ENCODE results near the gene INSRR.

INSRR gene

DNA sequence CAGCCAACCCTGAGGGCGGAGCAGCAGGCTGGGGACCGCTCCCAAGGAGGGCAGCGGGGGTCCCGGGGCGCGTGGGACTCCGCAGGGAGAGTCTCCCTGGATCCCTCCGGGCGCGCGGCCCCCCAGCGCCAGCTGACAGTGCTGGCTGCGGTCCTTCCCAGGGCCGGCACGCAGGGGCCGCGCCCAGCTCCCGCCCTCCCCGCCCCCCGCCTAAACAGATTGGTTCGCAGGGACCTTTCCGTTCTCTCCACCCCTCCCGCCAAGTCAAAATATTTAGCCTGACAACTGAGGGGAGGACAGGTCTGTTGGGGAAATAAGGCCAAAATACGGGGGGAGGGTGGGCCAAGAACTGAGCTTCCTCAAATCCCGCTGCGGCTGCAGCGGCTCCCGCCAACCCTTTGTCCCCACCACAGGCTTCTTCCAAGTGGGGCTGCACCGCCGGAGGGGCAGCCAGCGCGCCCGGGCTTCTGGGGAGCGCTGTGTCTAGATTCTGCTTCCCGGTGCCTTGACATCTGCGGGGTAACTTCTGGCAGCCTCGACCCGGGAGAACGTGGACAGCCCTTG is at the start of gene INSRR:
TSS of gene INSRR (minus strand) at position 159 of the 564 bp plus-strand sequence. CDS start 496 bp downstream, outside the sequence.
- no peak for DNase-seq

DNA sequence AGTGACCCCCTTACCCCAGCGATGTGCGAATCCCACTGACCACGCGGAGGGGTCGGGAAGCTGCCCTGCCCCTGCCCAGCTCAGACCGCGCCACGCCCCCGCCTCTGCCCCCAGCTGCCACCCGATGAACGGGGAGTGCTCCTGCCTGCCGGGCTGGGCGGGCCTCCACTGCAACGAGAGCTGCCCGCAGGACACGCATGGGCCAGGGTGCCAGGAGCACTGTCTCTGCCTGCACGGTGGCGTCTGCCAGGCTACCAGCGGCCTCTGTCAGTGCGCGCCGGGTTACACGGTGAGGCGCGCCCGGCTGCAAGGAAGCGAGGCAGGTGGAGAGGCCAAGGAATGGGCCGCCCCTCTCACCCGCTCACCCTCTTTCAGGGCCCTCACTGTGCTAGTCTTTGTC is 49.6 kb upstream of the INSRR start:
- no peak for DNase-seq

DNA sequence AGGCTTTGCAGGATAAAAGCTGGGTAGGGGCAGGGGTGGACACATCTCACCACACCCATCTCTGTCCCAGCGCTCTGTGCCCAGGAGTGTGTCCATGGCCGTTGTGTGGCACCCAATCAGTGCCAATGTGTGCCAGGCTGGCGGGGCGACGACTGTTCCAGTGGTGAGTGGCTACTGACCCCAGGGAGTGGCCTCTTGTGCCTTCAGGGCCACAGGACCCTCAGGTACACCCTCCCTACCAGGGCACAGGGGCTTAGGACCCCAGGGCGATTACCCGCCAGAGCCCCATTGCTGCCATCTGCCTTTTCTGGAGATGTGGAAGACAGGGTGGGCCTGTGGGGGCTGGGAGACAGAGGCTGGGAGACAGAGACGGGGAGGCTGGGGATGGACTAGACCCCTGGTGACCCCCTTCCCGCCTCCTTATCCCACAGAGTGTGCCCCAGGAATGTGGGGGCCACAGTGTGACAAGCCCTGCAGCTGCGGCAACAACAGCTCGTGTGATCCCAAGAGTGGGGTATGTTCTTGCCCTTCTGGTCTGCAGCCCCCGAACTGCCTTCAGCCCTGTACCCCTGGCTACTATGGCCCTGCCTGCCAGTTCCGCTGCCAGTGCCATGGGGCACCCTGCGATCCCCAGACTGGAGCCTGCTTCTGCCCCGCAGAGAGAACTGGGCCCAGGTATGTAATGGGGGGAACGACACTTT is 47.4 kb upstream of the INSRR start:
- DNase-seq, result no peak

DNA sequence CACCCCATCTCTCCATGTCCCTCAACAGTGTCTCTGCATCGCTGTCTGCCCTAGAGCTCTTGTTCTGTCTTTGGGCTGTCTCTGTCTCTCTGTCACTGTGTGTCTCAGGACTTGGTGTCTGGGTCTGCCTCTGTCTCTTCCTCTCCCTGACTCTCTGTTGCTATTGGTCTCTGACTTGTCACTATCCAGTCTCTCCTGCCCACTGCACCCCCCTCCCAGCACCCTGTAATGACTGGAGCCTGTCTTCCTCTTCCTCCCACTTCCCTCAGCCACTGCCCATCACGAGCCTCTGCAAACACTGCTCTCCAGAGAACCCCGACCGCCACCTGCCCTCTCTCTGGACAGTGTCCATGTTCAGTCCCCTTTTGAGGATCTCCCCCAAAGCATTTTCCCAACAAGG is 46.7 kb upstream of the INSRR start:
- DNase-seq, result no peak

DNA sequence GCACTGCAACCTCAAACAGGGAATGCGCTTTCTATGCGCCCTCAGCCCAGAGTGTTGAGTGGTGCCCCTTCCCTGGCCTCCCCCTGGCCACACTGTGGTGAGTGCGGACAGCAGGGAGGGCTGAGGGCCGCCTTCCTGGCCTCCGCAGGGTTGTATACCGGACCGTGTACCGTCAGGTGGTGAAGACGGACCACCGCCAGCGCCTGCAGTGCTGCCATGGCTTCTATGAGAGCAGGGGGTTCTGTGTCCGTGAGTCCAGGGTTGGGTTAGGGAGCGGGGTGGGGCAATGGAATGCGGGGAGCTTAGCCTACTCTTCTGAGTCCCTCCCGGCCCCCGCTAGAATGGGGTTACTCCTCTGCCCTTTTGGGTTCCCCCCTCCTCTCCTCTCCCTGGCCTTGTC is 46.3 kb upstream of the INSRR start:
- no peak for DNase-seq

DNA sequence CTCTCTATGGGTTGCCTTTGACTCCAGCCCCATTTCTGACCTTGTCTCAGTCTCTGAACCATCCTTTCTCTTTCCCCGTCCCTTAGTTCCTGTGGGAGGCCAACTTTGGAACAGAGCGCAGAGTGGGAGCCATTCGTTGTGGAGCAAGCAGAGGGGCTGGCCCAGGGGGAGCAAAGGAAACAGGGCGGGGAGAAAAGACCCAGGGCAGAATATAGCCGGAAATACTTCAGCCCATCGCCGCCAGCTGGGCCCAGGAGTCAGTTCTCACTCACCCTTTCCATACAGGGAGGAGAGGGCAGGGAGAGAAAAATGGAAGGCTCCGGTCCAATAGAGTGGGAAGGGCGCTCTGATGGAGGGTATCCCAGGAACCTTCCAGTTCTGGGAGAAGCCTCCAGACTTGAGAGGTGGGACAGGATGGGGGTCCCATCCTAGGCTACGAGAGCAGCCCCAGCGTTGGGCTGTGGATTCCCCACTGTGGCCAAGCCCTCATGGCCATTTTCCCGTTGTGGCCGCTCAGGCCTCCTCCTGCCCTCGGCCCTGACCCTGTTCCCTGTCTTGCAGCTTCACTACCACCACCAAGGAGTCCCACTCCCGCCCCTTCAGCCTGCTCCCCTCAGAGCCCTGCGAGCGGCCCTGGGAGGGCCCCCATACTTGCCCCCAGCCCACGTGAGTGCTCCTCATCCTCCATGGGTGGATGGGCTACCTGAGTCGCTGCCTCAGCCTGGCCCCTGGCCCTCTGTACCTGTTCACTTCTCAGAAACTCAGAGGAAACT is 45.5 kb upstream of the INSRR start:
- no peak for DNase-seq

DNA sequence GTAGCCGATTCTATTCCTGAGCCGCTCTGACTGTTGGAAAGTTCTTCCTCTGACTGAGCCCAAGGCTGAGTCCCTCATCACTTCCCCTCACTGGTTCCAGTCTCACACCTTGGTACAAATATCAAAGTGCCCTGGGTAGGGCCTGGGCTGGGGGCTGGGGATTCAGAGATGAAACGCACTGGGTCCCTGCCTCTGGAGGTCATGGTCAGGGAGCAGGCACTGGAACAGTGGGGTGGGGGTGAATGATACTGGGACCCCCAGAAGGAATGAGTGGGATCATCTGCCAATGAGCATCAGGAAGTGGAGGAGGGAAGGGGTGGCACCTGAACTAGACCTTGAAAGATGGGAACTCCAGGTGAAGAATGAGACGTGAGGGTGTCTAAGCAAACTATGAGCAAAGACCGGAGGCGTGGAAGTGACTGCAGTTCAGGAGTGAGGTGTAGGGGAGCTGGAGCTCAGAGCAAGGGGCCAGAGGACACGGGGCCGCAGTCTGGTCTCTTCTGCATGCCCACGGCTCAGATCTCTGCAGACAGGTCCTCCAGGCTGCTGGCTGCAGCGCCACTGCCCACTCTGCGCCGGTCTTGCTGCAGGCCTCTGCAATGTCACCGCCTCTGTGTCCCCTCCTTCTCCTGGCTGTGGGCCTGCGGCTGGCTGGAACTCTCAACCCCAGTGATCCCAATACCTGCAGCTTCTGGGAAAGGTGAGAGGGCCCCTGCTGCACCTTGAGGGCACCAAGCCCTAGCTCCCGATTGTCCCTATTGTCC is 44.6 kb upstream of the INSRR start:
- no peak for DNase-seq

DNA sequence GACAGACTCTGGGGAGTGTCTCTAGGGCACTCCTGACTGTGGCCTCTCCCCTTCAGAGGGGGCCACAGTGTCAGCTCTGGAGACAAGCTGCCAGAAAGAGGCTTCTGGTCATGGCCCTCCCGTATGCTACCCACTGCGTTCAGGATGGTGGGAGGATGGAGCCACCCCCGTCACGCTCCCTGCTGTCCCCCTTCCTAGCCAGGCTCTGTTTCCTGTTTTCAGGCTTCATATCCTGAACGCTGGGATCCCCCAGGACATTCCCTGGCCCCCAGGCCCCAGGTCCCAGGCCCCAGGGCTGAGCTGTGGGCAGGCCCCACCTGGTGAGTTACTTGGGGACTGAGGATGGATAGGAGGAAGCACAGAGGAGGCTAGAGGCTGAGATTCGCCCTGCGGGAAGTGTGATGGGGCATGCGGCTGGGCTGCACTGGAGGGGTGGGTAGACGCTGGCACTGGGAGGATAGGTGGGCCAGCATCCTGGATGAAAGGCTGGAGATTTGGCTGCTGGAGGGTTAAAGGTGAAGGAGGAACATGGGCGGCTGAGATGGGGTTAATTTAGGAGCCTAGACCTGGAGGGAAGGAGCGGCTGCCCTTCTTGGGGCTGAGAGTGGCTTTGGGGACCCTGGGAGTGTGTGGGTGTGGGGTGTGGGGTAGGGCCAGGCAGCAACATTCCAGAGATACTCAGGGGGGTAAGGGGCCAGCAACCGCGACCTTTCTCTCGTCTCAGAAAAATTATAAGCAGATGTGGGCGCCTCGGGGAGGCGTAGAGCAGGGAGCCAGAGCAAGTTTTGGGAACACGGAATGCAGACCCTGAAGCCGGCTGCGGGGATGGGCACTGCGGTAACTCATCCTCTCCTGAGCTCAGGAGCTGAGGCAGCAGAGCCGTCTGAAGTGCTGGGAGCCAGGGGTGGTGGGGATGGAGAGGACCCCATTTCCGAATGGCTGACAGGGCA is 43.3 kb upstream of the INSRR start:
- no peak for DNase-seq

DNA sequence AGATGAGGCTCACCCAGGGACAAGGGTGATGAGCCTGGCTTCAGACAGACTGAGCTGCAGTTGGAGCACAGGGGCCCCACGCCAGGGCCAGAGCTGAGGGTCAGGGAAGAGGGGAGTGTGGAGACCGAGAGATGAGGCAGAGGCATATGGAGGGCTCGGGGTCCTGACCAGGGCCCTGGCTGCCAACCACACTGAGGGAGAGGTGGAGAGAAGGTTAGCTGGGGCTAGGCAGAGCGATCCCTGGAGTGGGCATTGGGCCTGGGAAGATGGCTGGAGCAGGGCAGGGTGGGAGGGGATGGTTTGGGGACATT is 42.6 kb upstream of the INSRR start:
- DNase-seq, result no peak

DNA sequence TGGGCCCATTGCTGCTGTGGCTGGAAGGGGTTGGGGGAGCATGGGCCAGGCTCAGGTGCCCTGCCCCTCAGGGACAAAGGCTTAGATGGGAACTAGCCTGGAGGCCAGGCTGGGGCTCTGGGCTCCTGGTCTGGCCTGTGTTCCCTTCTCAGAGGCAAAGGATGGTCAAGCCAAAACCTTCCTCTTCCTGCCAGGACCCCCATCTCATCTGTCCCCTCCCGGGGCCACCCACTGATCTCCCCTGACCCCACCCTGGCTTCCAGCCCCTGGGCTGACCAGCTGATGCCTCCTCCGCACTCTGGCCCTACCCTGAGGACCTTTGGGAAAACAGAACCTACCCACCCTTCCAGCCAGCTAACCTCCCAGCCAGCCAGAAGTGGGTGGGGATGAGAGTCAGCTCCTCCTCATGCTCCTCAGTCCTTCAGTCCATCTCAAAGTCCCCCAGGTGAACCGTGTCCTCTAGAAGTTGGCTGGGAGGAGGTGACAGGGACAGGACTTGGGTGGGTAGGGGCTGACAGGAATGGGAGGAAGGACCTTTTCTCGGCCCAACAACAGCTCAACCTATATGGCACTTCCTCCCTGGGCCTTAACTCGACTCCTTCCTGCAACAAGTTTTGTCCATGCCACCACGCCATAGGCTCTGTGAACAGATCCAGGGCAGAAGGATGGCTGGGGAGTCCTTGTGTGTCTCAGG is 42.1 kb upstream of the INSRR start:
- DNase-seq, result no peak

DNA sequence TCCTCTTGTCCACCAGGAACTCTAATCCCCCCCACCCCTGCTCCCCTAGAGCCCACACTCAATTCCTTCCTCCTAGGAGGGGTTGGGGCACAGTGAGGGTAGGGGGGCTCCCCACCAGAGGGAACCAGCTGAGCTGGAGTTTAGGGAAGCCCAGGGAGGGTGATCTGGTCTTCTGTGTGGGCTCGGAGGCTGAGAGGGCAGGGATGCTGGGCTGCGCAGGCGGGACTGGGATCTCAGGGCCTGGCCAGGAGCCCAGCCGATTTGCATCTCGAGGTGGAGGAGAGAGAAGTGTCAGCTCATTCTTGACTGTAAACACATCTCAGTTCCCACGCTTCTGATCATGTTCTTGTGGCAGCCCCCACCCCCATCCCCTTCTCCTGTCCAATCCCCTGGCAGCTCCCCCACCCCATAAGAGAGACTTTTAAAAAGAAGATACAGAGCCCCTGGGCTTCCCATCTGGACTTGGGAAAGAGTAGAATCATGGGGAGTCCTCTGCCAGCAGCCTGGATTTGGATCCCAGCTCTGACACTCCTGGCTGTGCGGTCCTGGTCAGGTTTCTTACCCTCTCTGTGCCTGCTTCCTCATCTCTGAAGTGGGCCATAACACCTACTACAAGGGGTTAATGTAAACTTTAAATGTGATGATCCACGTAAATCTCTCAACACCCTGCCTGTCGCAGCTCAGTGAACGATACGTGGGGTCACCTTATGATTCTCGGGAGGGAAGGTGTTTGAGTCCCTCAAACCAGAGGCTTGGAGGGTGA is 41.2 kb upstream of the INSRR start:
- DNase-seq, result no peak

DNA sequence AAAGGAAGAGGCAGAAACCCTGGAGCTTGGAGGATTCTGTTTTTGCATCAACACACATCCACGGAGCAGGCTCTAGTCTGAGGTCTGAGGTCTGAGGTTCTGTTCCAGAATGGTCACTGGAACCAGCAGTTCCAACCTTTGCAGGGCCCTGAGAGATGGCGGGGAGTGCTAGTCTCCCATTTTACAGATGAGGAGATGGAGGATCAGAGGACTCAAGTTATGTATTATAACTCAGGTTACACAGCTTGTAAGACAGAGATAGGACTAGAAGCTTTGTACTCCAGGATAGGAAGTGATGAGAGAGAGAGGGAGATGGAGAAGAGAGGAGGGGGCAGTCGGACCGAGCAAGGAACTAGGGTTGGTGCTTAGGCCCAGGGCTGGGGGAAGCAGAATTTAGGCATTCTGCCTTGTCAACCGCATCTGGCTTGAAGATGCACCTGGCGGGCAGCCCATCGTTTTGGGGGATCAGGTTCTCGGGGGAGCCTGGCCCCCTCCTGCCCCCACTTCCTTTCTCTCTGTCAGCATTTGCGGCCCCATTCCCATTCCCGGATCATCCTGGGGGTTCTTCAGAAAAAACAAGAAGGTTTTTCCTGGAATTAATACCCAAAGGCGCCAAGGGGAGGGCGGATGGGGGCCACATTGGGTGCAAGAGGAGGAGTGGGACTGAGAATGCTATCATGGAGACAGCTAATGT is 40.2 kb upstream of the INSRR start:
- no peak for DNase-seq

DNA sequence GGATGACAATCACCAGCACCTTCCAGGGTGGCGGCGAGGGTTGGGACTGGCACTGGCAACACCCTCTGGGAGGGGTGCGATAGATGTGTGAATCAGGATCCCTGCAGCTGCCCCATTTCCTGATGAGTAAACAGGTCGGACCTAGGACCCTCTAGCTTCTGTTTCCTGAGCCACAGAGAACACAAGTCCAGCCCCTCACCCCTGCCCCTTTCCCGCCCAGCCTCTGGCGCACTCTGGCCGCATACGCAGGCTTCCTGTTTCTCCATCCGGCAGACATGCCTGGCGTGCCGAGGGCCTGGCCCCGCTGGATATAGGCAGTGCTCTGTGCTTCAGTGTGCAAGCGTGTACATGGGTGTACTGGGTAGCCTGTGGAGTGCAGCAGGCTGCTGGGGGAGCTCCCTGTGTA is 39.2 kb upstream of the INSRR start:
- peak; percentile 64 to 80 for DNase-seq

DNA sequence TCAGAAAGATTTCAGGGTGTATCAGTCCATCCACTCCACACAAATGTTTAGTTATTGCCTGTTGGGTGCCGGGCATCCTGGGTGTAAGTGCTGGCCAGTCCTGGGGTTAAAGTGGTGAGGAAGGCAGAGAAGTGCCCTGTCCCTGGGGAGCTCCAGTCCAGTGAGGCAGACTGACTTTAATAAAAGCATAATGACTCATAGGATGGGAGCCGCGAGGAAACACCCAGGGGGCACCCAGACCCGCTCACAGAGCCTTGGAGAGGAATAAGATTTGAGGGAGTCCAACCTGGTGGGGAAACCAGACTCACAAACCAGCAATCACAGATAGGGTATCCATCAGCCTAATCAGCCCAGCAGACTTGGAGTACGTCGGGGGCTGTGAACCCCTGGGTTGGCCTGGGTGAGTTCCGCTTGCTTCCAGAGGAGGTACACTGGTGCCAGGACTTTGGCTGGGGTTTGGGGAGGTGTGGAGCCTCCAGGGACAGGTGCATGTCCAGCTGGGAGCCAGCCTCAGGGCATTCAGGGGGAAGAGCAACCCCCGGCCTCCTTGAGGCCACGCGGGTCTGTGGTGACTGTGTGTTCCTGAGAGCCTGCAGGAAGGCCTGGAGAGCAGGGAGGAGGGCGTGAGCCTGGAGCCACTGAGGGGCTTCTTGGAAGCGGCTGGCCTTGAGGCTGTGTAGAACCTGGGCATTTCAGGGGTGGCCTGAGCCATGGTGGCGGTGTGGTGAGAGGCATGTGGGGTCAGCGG is 38.3 kb upstream of the INSRR start:
- no peak for DNase-seq

DNA sequence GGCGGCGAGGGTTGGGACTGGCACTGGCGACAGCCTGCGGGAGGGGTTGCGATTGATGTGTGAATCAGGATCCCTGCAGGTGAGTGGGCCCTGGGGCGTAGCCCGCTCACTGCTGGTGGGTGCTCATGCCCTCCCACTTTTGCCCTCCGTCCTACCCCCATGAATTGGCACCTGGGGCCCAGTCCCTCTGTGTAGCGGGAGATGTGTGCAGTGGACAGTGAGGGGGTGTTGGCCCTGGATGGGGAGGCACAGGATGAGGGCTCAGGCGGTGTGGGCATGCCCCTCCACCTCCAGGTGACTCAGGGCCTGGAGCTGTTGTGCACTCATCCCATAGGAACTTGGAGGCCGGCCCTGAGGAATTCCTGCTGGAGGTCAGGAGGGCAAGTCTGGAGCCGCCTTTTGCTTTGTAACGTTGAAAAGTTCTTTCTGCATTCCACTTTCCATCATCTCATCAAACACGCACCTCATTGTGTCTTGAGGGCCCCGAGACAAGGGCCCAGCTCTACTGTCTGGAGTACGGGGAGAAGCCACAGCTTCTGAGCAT is 37.6 kb upstream of the INSRR start:
- no peak for DNase-seq

DNA sequence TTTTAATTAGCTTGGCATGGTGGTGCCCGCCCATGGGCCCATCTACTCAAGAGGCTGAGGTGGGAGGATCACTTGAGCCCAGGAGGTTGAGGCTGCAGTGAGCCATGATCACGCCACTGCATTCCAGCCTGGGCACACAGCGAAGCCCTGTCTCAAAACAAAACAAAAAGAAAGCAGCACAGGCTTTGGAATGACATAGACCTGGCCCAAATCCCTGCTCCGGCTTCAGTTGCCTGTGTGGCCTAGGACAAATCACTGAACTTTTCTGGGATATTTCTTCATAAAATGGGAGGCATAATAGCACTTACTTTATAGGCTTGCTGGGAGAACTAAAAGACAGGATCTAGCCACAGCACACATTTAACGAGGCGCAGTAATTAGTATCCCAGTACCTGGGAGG is 37.0 kb upstream of the INSRR start:
- DNase-seq, result no peak

DNA sequence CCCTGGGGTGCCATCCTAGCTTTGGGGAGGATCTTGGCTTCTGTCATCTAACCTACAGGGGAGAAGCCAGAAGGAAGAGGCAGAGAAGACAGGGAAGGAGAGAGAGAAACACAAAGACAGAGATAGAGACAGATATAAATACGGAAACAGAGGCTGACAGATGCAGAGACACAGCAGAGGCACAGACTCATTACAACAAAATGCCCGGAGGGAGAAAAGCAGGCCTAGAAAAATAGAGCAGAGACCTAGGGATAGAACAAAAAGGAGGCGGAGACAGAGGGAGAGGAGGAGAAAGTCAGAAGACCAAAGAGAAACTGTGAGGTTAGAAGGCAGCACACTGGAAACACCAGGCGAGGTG is 36.5 kb upstream of the INSRR start:
- DNase-seq, result no peak

DNA sequence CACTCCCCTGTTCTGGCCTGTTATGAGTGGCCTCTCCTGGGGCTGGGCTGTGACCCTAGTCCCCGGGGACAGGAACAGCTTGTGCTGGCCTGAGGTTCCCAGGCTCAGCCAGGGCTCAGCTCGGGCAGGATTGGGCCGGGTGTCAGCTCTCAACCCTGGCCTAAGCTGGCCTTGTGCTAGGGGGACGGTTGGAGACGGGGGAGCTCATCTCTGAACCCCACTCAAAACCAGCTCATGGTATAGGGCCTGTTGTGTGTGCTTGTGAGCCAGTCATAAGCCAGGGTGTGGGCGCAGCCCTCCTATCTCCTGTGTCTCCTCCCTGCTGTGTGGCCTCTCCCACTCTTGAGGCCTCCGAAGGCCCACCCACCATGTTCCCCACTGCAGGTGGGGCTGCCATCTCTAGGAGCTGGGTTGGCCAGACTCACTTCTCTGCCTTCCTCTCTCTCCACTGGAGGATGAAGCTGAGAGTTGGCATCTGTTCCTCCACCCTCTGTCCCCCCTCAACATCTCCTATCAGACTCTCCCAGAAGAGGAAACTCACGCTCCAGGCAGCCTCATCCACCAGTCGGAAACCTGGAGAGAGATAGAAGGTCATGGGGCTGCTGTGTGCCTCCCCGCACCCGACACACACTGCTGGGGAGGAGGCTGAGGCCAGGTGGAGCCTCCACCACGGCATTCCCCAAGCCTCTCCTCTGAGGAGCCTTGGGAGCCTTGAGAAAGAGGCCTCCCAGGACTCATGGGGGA is 36.0 kb upstream of the INSRR start:
- no peak for DNase-seq

DNA sequence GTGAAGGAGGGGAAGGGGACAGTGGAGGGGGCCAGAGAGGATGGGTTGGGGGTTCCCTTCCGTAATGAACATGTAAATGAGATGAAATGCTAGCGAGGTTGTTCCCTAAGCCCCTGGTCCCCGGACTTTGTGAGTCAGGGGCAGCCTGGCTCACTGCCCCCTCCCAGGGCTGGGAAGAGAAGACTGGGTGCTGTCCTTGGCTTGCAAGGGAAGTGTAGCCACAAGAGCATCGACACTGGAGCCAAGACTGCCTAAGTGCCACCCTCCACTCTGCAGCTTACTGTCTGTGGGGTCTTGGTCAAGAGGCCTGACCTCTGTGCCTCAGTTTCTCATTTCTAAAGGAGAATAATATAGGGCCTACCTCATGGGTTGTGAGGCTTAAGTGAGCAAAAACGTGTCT is 35.1 kb upstream of the INSRR start:
- no peak for DNase-seq

All from Kasumi-1 (cell line).